IMR-90 (cell line): Measurements from ENCODE around the gene ZNF766. TPM values are rescaled to one million over a fixed set of nuclear protein-coding genes. Genes with fewer than 3 reads are reported as not detected.

ENCODE experiments used
- ATAC-seq: fragments of 200-7000 bp; cut with Tn5 transposase; 2 replicates; pipeline ENCODE4 v1.9.1; 2020; ENCODE audit warnings: low read depth, mild to moderate bottlenecking, moderate library complexity
- BruUV-seq: library from RNA; stranded (reverse); fragments of 400-500 nt; replicated peaks from 2 replicates; lab custom pipeline; 2021; lab: Mats Ljungman, UMichigan
- CTCF ChIA-PET: fragments of 300-600 bp; formaldehyde crosslinking; extraction: SDS; loops from one replicate; lab custom pipeline; 2021; ENCODE audit warnings: antibody characterized with exemption; lab: Yijun Ruan, JAX
- POLR2A ChIA-PET: fragments of 300-600 bp; sonication (Branson Sonifier 250); formaldehyde crosslinking; loops from one replicate; lab custom pipeline; 2022; ENCODE audit warnings: antibody characterized with exemption; ENCODE audit not compliant: unreplicated experiment; lab: Charles Lee
- DNase-seq: peaks from one replicate; pipeline ENCODE4 v3.0.0; 2013
- H2AFZ ChIP-seq: replicated peaks from 2 replicates; pipeline ENCODE3; 2013; ENCODE audit warnings: low read length, mild to moderate bottlenecking; ENCODE audit not compliant: poor library complexity
- H2AK5ac ChIP-seq: 2 replicates; pipeline ENCODE4 v1.6.1; 2013; ENCODE audit warnings: low read depth, low read length, inconsistent platforms
- H2AK9ac ChIP-seq: replicated peaks from 2 replicates; pipeline ENCODE3; 2013; ENCODE audit warnings: mild to moderate bottlenecking, low read depth, low read length, moderate library complexity; ENCODE audit not compliant: poor library complexity
- H2BK120ac ChIP-seq: 2 replicates; pipeline ENCODE4 v1.6.1; 2013; ENCODE audit warnings: low read depth, low read length, inconsistent platforms
- H2BK15ac ChIP-seq: 3 replicates; pipeline ENCODE4 v1.6.1; 2013; ENCODE audit warnings: low read depth, low read length, inconsistent platforms
- H2BK20ac ChIP-seq: 2 replicates; pipeline ENCODE4 v1.6.1; 2013; ENCODE audit warnings: low read depth, mild to moderate bottlenecking, inconsistent platforms, low read length, moderate library complexity
- H2BK5ac ChIP-seq: 2 replicates; pipeline ENCODE4 v1.6.1; 2013; ENCODE audit warnings: mild to moderate bottlenecking, low read depth, low read length, inconsistent platforms; ENCODE audit not compliant: poor library complexity, severe bottlenecking
- H3K14ac ChIP-seq: replicated peaks from 2 replicates; pipeline ENCODE4 v1.6.1; 2013; ENCODE audit warnings: low read depth, low read length, inconsistent platforms
- H3K18ac ChIP-seq: 2 replicates; pipeline ENCODE4 v1.6.1; 2013; ENCODE audit warnings: low read depth, low read length, control low read depth
- H3K23ac ChIP-seq: 2 replicates; pipeline ENCODE4 v1.6.1; 2013; ENCODE audit warnings: low read depth, low read length, inconsistent platforms
- H3K27ac ChIP-seq: 2 replicates; pipeline ENCODE4 v1.5.1; 2013; ENCODE audit warnings: mild to moderate bottlenecking, control low read depth, low read length; ENCODE audit not compliant: insufficient read depth
- H3K27me3 ChIP-seq: 2 replicates; pipeline ENCODE4 v1.6.1; 2013; ENCODE audit warnings: low read length; ENCODE audit not compliant: control insufficient read depth, insufficient read depth
- H3K36me3 ChIP-seq: 2 replicates; pipeline ENCODE4 v1.6.1; 2013; ENCODE audit warnings: low read length, mixed read lengths; ENCODE audit not compliant: control insufficient read depth, insufficient read depth
- H3K4ac ChIP-seq: 2 replicates; pipeline ENCODE4 v1.6.1; 2013; ENCODE audit warnings: low read depth, low read length, inconsistent platforms
- H3K4me1 ChIP-seq: 2 replicates; pipeline ENCODE4 v1.6.1; 2013; ENCODE audit warnings: low read length, mixed read lengths; ENCODE audit not compliant: control insufficient read depth, insufficient read depth
- H3K4me2 ChIP-seq: 2 replicates; pipeline ENCODE4 v1.6.1; 2013; ENCODE audit warnings: low read depth, mild to moderate bottlenecking, control low read depth, low read length, moderate library complexity
- H3K4me3 ChIP-seq: 2 replicates; pipeline ENCODE4 v1.5.1; 2013; ENCODE audit warnings: low read depth, mild to moderate bottlenecking, control low read depth, low read length, moderate library complexity; ENCODE audit not compliant: insufficient read depth
- H3K56ac ChIP-seq: 2 replicates; pipeline ENCODE4 v1.6.1; 2013; ENCODE audit warnings: low read length, inconsistent platforms; ENCODE audit not compliant: insufficient read depth; ENCODE audit errors: extremely low read depth
- H3K79me1 ChIP-seq, 2 experiments: 2 replicates each; pipeline ENCODE4 v1.6.1; 2013; ENCODE audit warnings: low read length in 2 of 2, inconsistent platforms in 1 of 2, low read depth in 1 of 2
- H3K9ac ChIP-seq: 2 replicates; pipeline ENCODE4 v1.6.1; 2013; ENCODE audit warnings: low read depth, low read length, control low read depth
- H3K9me1 ChIP-seq: 2 replicates; pipeline ENCODE4 v1.6.1; 2013; ENCODE audit warnings: low read length, inconsistent platforms; ENCODE audit not compliant: insufficient read depth
- H3K9me3 ChIP-seq: 2 replicates; pipeline ENCODE4 v1.6.1; 2013; ENCODE audit warnings: low read length; ENCODE audit not compliant: control insufficient read depth, insufficient read depth
- H4K20me1 ChIP-seq: 2 replicates; pipeline ENCODE4 v1.6.1; 2013; ENCODE audit warnings: low read length, inconsistent platforms; ENCODE audit not compliant: insufficient read depth
- H4K5ac ChIP-seq: 2 replicates; pipeline ENCODE4 v1.6.1; 2013; ENCODE audit warnings: mild to moderate bottlenecking, low read depth, low read length, control low read depth
- H4K8ac ChIP-seq, 2 experiments: 2 replicates each; pipeline ENCODE4 v1.6.1; 2013; ENCODE audit warnings: low read depth in 2 of 2, low read length in 2 of 2, control low read depth in 1 of 2, inconsistent platforms in 1 of 2
- H4K91ac ChIP-seq: 2 replicates; pipeline ENCODE4 v1.6.1; 2013; ENCODE audit warnings: low read depth, low read length, inconsistent platforms; ENCODE audit not compliant: insufficient read depth
- CEBPB ChIP-seq: IDR thresholded peaks from 2 replicates; pipeline ENCODE4 v1.6.1; 2012; ENCODE audit warnings: low read depth, low read length, improper control_type of control experiment
- NFE2L2 ChIP-seq: fragments of 150-350 bp; IDR thresholded peaks from 2 replicates; pipeline ENCODE4 v1.6.1; 2016; ENCODE audit warnings: low read depth, mild to moderate bottlenecking, low read length
- WGBS, 2 experiments: methylation state at CpG; one replicate each; pipeline versions ENCODE4 v1.1.5 to v1.1.7; 2013; ENCODE audit warnings: missing lambda C conversion rate in 2 of 2; ENCODE audit not compliant: insufficient read length in 1 of 2; ENCODE audit errors: extremely low coverage in 2 of 2; 5-methylcytosine and 5-hydroxymethylcytosine counted together
- dilution Hi-C: fragments of 300-500 bp; cut with HindIII; formaldehyde crosslinking; loops from one replicate; pipeline ENCODE4 v1.14.3; 2018; ENCODE audit warnings: low sequenced_read_pairs; ENCODE audit not compliant: unreplicated experiment
- in situ Hi-C: fragments of 300-500 bp; cut with MboI; formaldehyde crosslinking; loops from 3 replicates; pipeline ENCODE4 v1.14.3; 2019; ENCODE audit warnings: low sequenced_read_pairs, inconsistent platforms, mixed read lengths
- intact Hi-C: fragments of 100-400 bp; cut with micrococcal nuclease; formaldehyde crosslinking; loops from 2 replicates; pipeline ENCODE4 v1.10.0; 2022
- polyA plus RNA-seq, 3 experiments: library from polyadenylated mRNA; depleted of rRNA; stranded (reverse); fragments of >200 nt; gene quantifications; 2 replicates each; pipeline ENCODE4 v1.2.3, GENCODE V29; 2012; ENCODE audit warnings: low replicate concordance in 1 of 3
- total RNA-seq: library from RNA; depleted of rRNA; stranded (reverse); fragments of >200 nt; gene quantifications from 2 replicates; pipeline ENCODE4 v1.2.3, GENCODE V29; 2012

The ZNF766 gene
- total and polyA plus RNA-seq, 2 of the 4 experiments (the other 2 are of a cell fraction) = 4.9 to 20.4 TPM

DNA sequence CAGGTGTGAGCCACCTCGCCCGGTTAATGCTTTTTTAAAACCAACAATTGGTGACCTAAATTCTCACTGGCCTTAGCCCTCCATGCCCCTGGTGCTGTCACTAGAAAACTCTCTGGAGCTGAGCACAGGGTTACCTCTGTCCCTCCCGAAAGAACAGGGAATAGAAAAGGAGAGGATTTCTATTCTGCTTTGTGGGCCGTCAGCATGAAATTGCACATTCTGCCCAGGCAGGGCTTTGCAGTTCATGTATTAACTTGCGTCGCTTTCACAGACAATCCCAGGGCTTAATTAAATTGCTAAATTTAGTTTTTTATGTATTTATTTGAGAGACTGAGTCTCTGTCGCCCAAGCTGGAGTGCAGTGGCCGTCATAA is 27.0 kb downstream of the ZNF766 start:
- H3K4me3 ChIP-seq = peak overlapping the region; percentile 75
- no peak overlapping the region for H4K91ac ChIP-seq
- peaks cover 21% of the 10 kb centered on the region for H3K36me3 ChIP-seq
- intact Hi-C loops (no loop called here), in situ Hi-C loops (no loop called here), dilution Hi-C loops (no loop called here)
- no TSS peak for BruUV-seq
- TF ChIP-seq NFE2L2 (peak; percentile 25; the same call in 1 of the 2 replicates), CEBPB (no peak)
- DNase-seq (no peak), ATAC-seq (peak; percentile 28)
- H3K14ac ChIP-seq = no peak overlapping the region
- H2BK20ac ChIP-seq = no peak overlapping the region
- H3K4me2 ChIP-seq = peak overlapping the region; percentile 88
- no peaks in the 10 kb centered on the region for H4K20me1 ChIP-seq
- peak overlapping the region; percentile 65 for H2AK9ac ChIP-seq
- H3K9me1 ChIP-seq = no peaks in the 10 kb centered on the region
- H3K18ac ChIP-seq = no peak overlapping the region
- WGBS, 2 experiments = 40% methylated on average over 2 of the region's 8 CpGs; no CpG with 5 or more reads in 1 of the 2 experiments
- H3K9ac ChIP-seq = peak overlapping the region; percentile 55
- ChIA-PET POLR2A (no interaction called here), CTCF (no interaction called here)
- peak overlapping the region; percentile 10; the same call in 1 of the 2 replicates for H3K27ac ChIP-seq
- peaks cover 4% of the 10 kb centered on the region; the same call in 1 of the 2 replicates for H3K9me3 ChIP-seq
- H2BK5ac ChIP-seq = no peak overlapping the region
- H4K8ac ChIP-seq = peak overlapping the region in 1 of 2 experiments; percentile 40; a peak in 1 of 4 replicates
- no peak overlapping the region for H4K5ac ChIP-seq
- H2BK120ac ChIP-seq = no peak overlapping the region
- H2BK15ac ChIP-seq = no peak overlapping the region
- H3K4me1 ChIP-seq = peaks cover 2% of the 10 kb centered on the region; the same call in 1 of the 2 replicates
- no peaks in the 10 kb centered on the region for H3K27me3 ChIP-seq
- H2AK5ac ChIP-seq = no peak overlapping the region
- peak overlapping the region; percentile 80 for H2AFZ ChIP-seq
- H3K4ac ChIP-seq = no peak overlapping the region
- H3K56ac ChIP-seq = no peak overlapping the region; the same call in 1 of the 2 replicates
- H3K79me1 ChIP-seq = peaks cover 10 to 16% of the 10 kb centered on the region in 2 experiments
- H3K23ac ChIP-seq = peak overlapping the region; percentile 36; the same call in 1 of the 2 replicates
